Measurements from ENCODE around the gene BOK. TPM values are rescaled to one million over a fixed set of nuclear protein-coding genes. Genes with fewer than 3 reads are reported as not detected.

BOK gene
- total RNA-seq, 1 donor from 2014 or later, result 95.8 TPM

DNA sequence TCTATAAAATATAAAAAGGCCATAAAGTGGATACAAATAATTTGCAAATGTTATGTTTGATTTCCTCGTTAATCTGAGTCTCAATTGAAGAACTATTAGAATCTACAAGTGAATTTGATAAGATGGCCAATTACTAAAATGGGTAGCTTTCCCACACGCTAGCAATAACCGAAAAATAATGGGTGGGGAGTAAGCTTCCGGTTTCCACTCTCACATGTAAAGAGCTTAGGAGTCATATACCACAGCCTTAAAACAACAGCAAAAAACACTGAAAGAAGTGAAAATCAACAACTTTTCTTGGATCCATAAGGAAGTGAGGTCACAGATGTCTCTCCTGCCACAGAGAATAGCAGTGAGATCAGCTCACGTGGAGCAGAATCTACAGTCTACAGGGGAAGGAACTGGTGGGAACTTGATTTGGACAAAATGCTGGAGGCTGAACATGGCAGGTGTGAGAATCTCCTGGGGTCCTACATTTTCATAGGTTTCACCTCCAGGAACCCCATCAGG is 59.8 kb downstream of the BOK start:
- ATAC-seq, result no peak

DNA sequence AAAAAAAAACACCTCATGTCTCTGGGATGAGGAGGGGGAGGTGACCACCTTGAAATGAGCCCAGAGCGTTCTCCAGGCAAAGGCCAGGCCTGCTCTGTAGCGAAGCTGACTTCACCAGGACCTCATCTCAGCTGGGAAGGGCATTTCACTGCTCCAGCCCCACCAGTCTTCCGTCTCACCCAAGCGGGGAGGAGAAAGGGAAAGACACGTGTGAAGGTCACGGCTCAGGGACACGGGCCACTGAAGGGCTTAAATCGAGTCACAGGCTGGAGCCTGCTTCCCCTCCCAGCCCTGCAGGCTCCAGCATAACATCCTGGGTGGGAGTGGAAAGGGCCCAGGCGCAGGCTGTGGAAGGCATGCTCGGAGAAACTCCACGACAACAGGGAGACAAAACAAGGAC is 60.3 kb downstream of the BOK start:
- no peak for ATAC-seq
- no peak for DNase-seq (ENCODE audit: low spot score)

More for the DNA sequence above, 59.8 kb downstream of the BOK start:
- no peak for DNase-seq (ENCODE audit: low spot score)

DNA sequence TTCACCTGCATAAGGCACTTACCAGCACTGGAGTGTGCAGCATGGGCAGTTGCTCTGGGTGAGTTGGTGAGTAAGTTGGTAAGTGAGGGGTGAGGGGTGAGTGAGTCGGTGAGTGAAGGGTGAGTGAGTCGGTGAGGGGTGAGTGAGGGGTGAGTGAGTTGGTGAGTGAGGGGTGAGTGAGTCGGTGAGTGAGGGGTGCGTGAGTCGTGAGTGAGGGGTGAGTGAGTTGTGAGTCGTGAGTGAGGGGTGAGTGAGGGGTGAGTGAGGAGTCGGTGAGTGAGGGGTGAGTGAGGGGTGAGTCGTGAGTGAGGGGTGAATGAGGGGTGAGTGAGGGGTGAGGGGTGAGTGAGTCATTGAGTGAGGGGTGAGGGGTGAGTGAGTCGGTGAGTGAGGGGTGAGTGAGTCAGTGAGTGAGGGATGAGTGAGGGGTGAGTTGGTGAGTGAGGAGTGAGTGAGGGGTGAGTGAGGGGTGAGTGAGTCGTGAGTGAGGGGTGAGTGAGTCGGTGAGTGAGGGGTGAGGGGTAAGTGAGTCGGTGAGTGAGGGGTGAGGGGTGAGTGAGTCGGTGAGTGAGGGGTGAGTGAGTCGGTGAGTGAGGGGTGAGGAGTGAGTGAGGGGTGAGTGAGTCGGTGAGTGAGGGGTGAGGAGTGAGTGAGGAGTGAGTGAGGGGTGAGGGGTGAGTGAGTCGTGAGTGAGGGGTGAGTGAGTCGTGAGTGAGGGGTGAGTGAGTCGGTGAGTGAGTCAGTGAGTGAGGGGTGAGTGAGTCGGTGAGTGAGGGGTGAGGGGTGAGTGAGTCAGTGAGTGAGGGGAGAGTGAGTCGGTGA is 61.3 kb downstream of the BOK start:
- DNase-seq (ENCODE audit: low spot score), result no peak
- no peak for ATAC-seq

- ATAC-seq (no peak), DNase-seq (ENCODE audit: low spot score) (no peak)
Observed at GRCh38 chr2:241620419-241620769, 61.8 kb downstream of the BOK start.

Other genes with a start within 250 kb of the BOK start
- 490 TPM for gene HDLBP, start 243.1 kb upstream of the BOK start, total RNA-seq
- 74.5 TPM for gene SEPTIN2, start 242.8 kb upstream of the BOK start, total RNA-seq
- 27.6 TPM for gene FARP2, start 202.5 kb upstream of the BOK start, total RNA-seq
- gene STK25, start 50.2 kb upstream of the BOK start, total RNA-seq, result 65.5 TPM
- 29.1 TPM for gene THAP4, start 78.4 kb downstream of the BOK start, total RNA-seq
- gene ATG4B, start 78.9 kb downstream of the BOK start, total RNA-seq, result 41.5 TPM
- gene DTYMK, start 128.1 kb downstream of the BOK start, total RNA-seq, result 11.5 TPM
- 20.7 TPM for gene ING5, start 143.3 kb downstream of the BOK start, total RNA-seq
- 45.5 TPM for gene D2HGDH, start 175.9 kb downstream of the BOK start, total RNA-seq
- gene GAL3ST2, start 218.1 kb downstream of the BOK start, total RNA-seq, result 0.55 TPM

Measured in left lobe of liver (tissue), 2 donors.